Loucy (cell line): ENCODE results near the gene TMEM158.

Experiments
- H2AFZ ChIP-seq: fragments of 200-600 bp; sonication (generic); 2 replicates; pipeline ENCODE4 v1.6.0; 2016; ENCODE audit warnings: antibody characterized with exemption, mild to moderate bottlenecking, low read length, moderate library complexity
- H3F3A ChIP-seq: fragments of 200-600 bp; 2 replicates; pipeline ENCODE4 v1.6.0; 2016; ENCODE audit warnings: antibody characterized with exemption, low read depth, mild to moderate bottlenecking
- H3K27me3 ChIP-seq: fragments of 200-600 bp; sonication (generic); 2 replicates; pipeline ENCODE4 v1.6.1; 2014; ENCODE audit warnings: low read length, mild to moderate bottlenecking; ENCODE audit not compliant: insufficient read depth, poor library complexity, severe bottlenecking
- H3K36me3 ChIP-seq: fragments of 200-600 bp; sonication (generic); 2 replicates; pipeline ENCODE4 v1.6.1; 2016; ENCODE audit warnings: low read length; ENCODE audit not compliant: insufficient read depth
- H3K4me1 ChIP-seq: fragments of 200-600 bp; sonication (generic); 2 replicates; pipeline ENCODE4 v1.5.1; 2014; ENCODE audit warnings: low read length, mild to moderate bottlenecking; ENCODE audit not compliant: insufficient read depth, poor library complexity, severe bottlenecking
- H3K4me2 ChIP-seq: fragments of 200-600 bp; sonication (generic); 2 replicates; pipeline ENCODE4 v1.6.0; 2014; ENCODE audit warnings: antibody characterized with exemption, low read length, low read depth, mild to moderate bottlenecking; ENCODE audit not compliant: poor library complexity, severe bottlenecking
- H3K4me3 ChIP-seq: fragments of 200-600 bp; sonication (generic); 2 replicates; pipeline ENCODE4 v1.5.1; 2014; ENCODE audit warnings: low read length, mild to moderate bottlenecking, mixed read lengths; ENCODE audit not compliant: poor library complexity, severe bottlenecking
- H3K79me2 ChIP-seq: fragments of 200-600 bp; sonication (generic); 2 replicates; pipeline ENCODE4 v1.6.1; 2014; ENCODE audit warnings: low read length; ENCODE audit not compliant: insufficient read depth
- H3K9ac ChIP-seq: fragments of 200-600 bp; sonication (generic); 2 replicates; pipeline ENCODE4 v1.6.0; 2014; ENCODE audit warnings: mild to moderate bottlenecking, low read depth, low read length, moderate library complexity; ENCODE audit not compliant: poor library complexity, severe bottlenecking
- H3K9me2 ChIP-seq: fragments of 200-600 bp; sonication (generic); replicated peaks from 2 replicates; pipeline ENCODE4 v1.6.1; 2016; ENCODE audit warnings: low read depth, low read length, mixed read lengths
- H3K9me3 ChIP-seq: fragments of 200-600 bp; sonication (generic); 2 replicates; pipeline ENCODE4 v1.6.1; 2014; ENCODE audit warnings: mild to moderate bottlenecking, antibody characterized with exemption, low read length, low read depth; ENCODE audit not compliant: insufficient read depth
- H4K20me1 ChIP-seq: fragments of 200-600 bp; sonication (generic); 2 replicates; pipeline ENCODE4 v1.6.0; 2014; ENCODE audit warnings: antibody characterized with exemption, low read length, mild to moderate bottlenecking; ENCODE audit not compliant: insufficient read depth, poor library complexity, severe bottlenecking
- EZH2phosphoT487 ChIP-seq: fragments of 200-600 bp; IDR thresholded peaks from 2 replicates; pipeline ENCODE4 v1.6.1; 2018; ENCODE audit warnings: antibody characterized with exemption, mild to moderate bottlenecking, moderate library complexity, borderline replicate concordance
- TF ChIP-seq, protein P1 (sequence below): fragments of 200-600 bp; sonication (generic); conservative IDR thresholded peaks from 2 replicates; pipeline ENCODE4 v1.5.1; 2014; ENCODE audit warnings: mild to moderate bottlenecking, antibody characterized with exemption, low read length

The TMEM158 gene

DNA sequence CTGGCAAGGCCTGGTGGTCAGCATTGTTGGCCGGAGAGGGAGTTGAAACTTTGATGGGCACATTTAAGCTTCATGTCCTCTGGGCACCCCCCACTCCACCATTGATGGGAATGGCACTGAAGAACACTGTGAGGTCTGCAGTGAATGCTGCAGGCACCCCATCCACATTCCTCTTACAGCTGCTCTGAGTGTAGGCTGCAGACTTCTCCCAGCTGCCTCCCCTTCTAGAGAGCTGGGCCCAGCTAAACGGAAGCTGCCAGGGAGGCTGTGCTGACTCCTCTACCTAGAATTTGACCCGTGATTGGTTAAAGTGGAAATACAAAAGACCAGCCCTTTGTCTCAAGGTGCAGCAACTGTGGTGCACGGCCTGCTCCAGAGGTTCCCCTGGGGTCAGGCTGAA, 10.6 kb downstream of the TMEM158 start:
- H4K20me1 ChIP-seq, result no peaks in the 10 kb centered on the region
- no peak overlapping the region for H3K4me3 ChIP-seq
- H3K79me2 ChIP-seq, result no peaks in the 10 kb centered on the region
- H3F3A ChIP-seq, result no peaks in the 10 kb centered on the region
- H3K4me2 ChIP-seq, result no peak overlapping the region
- H2AFZ ChIP-seq, result no peak overlapping the region
- peaks cover 20% of the 10 kb centered on the region for H3K4me1 ChIP-seq
- no peaks in the 10 kb centered on the region for H3K36me3 ChIP-seq
- no peaks in the 10 kb centered on the region for H3K9me2 ChIP-seq
- H3K9ac ChIP-seq, result no peak overlapping the region
- no peaks in the 10 kb centered on the region for H3K27me3 ChIP-seq
- TF ChIP-seq, protein P1, sequence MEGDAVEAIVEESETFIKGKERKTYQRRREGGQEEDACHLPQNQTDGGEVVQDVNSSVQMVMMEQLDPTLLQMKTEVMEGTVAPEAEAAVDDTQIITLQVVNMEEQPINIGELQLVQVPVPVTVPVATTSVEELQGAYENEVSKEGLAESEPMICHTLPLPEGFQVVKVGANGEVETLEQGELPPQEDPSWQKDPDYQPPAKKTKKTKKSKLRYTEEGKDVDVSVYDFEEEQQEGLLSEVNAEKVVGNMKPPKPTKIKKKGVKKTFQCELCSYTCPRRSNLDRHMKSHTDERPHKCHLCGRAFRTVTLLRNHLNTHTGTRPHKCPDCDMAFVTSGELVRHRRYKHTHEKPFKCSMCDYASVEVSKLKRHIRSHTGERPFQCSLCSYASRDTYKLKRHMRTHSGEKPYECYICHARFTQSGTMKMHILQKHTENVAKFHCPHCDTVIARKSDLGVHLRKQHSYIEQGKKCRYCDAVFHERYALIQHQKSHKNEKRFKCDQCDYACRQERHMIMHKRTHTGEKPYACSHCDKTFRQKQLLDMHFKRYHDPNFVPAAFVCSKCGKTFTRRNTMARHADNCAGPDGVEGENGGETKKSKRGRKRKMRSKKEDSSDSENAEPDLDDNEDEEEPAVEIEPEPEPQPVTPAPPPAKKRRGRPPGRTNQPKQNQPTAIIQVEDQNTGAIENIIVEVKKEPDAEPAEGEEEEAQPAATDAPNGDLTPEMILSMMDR, result no peak
- TF ChIP-seq EZH2phosphoT487, result no peak
- no peaks in the 10 kb centered on the region for H3K9me3 ChIP-seq

DNA sequence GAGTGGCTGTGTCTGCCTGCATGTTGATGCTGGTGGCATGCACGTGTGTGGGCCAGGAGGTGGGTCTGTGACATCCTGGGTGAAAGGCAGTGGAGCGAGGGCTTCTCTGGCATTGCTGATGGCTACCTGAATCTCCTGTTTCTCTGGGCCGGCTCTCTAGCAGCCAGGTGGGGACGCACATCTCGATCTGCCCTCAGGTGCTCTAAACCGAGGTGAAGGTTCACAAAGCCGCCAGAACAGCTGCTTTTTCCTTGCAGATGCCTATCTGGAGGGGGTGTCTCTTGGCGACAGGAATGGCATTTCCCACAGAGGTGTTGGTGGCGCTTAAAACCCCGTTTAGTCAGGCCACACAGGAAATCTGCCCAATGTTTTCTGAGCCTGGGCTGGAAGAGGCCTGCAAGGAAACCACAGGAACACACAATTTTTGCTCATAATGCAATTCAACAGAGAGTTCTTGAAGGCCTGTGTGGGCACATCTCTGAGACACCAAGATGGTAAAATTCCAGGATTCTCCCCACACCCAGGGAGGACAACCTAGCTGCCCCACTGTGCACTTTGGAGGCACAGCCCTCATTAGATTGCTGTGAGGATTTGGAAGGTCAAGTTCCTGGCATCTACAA, 11.9 kb downstream of the TMEM158 start:
- Histone ChIP-seq H3K9me3 (no peaks in the 10 kb centered on the region), H3K4me1 (peaks cover 20% of the 10 kb centered on the region), H3K4me3 (no peak overlapping the region), H3K79me2 (no peaks in the 10 kb centered on the region), H3F3A (no peaks in the 10 kb centered on the region), H3K27me3 (no peaks in the 10 kb centered on the region), H3K9ac (peak overlapping the region; percentile 0), H3K36me3 (no peaks in the 10 kb centered on the region), H3K4me2 (peak overlapping the region; percentile 15), H2AFZ (no peak overlapping the region), H4K20me1 (no peaks in the 10 kb centered on the region), H3K9me2 (no peaks in the 10 kb centered on the region)
- TF ChIP-seq, protein P1, result no peak
- TF ChIP-seq EZH2phosphoT487, result no peak

DNA sequence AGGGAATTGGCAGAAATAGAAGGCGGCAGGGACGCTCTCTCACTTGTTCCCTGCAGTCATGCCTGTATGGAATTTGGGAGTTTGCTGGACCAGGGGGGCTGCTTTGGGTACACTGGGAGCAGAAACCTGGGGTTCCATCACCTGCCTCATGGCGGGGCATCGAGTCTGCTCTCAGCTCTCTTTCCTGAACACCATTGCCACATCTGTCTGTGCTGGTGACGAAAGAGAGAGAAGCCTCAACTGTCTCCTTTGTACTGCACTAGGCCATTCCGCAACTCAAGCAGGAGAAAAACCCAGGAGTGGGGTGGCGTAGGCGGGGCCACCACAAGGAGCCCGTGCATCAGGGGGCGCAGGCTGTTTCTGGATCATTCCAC, 14.0 kb downstream of the TMEM158 start:
- Histone ChIP-seq H2AFZ (no peak overlapping the region), H3K27me3 (no peaks in the 10 kb centered on the region), H3K4me2 (no peak overlapping the region), H3K9me2 (no peaks in the 10 kb centered on the region), H3K9me3 (no peaks in the 10 kb centered on the region), H3K36me3 (no peaks in the 10 kb centered on the region), H3F3A (no peaks in the 10 kb centered on the region), H3K9ac (no peak overlapping the region), H3K4me3 (no peak overlapping the region), H3K79me2 (no peaks in the 10 kb centered on the region), H4K20me1 (no peaks in the 10 kb centered on the region), H3K4me1 (peaks cover 20% of the 10 kb centered on the region)
- no peak for TF ChIP-seq EZH2phosphoT487
- TF ChIP-seq, protein P1, result no peak
